ENCODE data around the gene PGAP3.
"Not testable (repeated sequence)": the region's sequence is repeated elsewhere in the genome, so short reads cannot be mapped to it uniquely, and the experiment has no call there.

The PGAP3 gene, protein sequence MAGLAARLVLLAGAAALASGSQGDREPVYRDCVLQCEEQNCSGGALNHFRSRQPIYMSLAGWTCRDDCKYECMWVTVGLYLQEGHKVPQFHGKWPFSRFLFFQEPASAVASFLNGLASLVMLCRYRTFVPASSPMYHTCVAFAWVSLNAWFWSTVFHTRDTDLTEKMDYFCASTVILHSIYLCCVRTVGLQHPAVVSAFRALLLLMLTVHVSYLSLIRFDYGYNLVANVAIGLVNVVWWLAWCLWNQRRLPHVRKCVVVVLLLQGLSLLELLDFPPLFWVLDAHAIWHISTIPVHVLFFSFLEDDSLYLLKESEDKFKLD

DNA sequence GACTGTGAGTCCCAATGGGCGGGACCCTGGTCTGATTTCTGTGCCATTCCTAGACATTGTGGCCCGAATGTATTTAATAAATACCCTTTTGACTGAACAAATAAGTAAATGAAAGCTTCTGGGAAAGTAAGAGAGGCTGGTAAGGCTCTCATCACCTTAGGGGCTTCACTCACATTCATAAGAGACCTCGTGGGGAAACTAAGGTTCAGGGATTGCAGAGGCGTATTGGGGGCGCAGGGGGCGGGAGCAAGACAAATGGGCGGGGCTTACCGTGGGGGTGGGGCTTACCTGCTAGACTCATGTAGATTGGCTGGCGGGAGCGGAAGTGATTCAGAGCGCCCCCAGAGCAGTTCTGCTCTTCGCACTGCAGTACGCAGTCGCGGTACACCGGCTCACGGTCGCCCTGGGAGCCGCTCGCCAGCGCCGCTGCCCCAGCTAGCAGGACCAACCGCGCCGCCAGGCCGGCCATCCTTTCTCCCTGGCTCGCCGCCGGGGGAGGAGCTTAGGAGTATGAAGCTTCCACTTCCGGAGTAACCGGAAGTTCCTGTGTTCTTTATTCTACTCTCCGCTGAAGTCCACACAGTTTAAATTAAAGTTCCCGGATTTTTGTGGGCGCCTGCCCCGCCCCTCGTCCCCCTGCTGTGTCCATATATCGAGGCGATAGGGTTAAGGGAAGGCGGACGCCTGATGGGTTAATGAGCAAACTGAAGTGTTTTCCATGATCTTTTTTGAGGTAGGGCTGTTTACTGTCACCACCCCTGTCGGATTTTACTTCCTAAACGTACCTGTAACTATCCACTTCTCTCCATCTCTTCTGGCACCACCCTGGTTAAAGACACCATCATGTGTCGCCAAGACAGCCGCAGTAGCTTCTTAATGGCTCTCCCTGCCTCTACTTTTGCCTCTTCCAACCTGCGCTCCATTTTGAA is at the start of gene PGAP3:
Gene PGAP3 (minus strand): TSS at position 512 of the 929 bp plus-strand sequence. CDS start 43 bp downstream, at position 469.
- in situ Hi-C loops (cut with MboI; ENCODE audit: low sequenced_read_pairs), result no loop called here

DNA sequence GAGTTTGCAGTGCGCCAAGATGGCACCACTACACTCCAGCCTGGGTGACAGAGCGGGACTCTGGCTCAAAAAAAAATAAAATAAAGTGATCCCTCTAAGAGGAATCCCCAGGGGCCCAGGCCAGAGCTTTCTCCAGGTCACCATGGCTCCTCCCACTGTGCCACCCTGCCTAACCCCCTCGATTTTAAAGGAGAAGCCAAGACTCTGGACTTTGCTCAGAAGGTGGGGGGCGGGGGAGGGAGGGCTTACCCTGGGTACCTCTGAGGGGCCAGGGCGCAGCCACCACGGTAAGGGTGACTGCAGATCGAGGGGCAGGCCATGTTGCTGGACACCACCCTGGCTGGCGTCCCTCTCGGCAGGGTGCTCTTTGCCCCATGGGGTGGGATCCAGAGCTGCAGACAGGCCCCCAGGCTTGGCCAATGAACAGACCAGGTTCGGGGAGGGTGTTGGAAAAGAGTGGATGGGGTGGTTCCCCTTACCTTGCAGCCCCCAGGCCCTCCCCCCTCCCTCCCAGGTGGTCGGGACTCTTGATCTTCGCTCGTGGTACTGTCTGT is 49.4 kb upstream of the PGAP3 start:
- in situ Hi-C loops (cut with MboI; ENCODE audit: low sequenced_read_pairs), result no loop called here

DNA sequence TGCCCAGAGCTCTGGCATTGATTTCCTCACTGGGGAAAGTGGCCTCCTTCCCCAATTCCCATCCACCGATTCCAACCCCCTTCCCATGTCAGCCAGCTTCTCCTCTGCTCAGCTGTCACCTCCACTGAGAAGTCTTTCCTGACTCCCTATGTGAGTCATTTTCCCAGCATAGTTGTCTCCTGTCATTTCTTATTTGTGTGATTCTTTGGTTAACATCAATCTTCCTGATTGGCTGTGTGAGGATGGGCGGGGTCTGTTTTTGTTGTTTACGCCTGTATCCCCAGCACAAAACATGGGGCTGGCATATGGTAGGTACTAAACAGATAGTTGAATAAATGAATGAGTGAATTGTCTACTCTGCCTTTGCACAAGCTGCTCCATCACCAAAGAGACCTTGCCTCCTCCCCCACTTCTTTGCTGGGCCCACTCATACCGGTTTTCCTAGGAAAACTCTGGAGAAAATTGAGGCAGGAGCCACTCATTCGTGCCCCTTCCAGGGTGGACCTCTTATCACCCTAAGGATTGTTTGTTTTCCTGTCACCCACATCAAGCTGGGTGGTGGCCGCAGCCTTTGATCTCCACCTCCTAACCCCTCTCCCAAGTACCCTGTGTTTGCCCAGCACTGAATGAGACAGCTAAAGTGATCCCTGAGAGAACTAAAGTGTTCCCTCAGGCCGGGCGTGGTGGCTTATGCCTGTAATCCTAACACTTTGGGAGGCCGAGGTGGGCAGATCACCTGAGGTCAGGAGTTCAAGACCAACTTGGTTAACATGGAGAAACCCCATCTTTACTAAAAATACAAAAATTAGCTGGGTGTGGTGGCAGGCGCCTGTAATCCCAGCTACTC is 48.7 kb upstream of the PGAP3 start:
- in situ Hi-C loops (cut with MboI; ENCODE audit: low sequenced_read_pairs), result no loop called here

DNA sequence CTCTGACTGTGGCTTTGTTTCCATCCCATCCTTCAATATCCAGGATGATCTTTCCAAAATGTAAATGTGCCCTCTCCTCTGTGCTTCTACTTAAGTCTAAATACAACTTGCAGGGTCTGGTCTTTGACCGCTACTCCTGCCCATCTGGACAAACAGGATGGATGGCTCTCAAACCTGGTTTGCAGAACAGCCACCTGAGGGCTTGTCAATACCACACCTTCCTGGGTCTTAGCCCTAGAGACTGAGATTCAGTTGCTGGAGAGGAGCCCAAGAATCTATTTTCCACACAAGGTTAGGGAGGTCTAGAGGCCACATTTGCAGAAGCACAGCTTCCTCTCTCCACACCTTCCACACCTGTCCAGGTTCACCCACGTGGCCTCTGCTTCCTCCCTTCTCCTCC is 48.0 kb upstream of the PGAP3 start:
- in situ Hi-C loops (cut with MboI; ENCODE audit: low sequenced_read_pairs), result no loop called here

DNA sequence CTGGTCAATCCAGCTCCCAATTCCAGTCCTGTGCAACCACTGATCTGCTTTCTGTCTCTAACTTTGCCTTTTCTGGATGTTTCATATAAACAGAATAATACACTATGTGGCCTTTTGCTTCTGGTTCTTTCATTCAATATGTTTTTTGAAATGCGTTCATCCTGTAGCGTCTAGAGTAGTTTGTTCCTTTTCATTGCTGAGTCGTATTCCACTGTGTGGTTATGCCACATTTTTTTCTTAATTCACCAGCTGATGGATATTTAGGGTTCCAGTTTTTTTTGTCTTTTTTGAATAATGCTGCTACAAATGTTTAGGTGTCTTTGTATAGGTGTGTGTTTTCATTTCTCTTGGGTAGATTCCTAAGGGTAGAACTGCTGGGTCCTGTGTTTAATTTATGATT is 44.7 kb upstream of the PGAP3 start:
- in situ Hi-C loops (cut with MboI; ENCODE audit: low sequenced_read_pairs), result no loop called here

DNA sequence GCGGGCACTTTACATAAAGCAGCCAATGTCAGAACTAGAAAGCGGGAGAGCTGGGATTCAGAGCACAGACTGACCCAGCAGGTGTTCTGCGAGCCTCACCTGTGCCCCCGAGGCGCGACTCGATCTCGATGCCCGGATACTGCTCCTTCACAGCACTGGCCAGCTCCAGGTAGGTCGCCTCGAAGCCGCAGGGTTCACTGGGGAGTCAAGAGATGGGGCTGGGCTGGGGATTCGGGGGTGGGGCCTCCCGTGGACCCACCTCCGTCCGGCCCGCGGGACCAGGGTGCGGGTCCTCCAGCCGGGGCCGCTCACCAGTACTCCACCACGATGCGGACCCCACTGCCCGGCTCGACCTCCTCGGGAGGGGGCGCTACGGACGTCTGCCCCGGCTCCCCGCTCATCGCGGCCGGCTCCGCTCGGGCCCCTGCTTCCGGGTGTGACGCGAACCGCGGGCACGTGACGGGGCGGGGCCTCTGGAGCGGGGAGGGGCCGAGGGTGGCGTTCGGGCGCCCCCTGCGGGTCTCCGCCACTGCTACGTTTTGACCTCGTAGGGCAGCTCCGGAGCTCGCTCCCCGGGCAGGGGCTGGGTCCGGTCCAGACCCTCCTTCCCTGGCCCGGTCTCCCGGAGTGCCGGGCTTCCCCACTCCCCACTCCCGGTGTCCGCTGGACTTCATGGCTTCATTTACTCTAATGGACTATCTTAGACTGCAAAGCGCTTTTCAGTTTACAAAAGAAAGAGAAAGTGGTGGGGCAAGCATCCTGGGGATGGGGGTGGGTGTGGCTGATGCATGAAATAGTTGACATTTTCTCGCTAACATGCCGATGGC is 42.5 kb upstream of the PGAP3 start, which contains the start of gene MIEN1:
Gene MIEN1 (minus strand): TSS at position 438 of the 827 bp plus-strand sequence. CDS start 37 bp downstream, at position 401.
- in situ Hi-C loops (cut with MboI; ENCODE audit: low sequenced_read_pairs), result no loop called here

DNA sequence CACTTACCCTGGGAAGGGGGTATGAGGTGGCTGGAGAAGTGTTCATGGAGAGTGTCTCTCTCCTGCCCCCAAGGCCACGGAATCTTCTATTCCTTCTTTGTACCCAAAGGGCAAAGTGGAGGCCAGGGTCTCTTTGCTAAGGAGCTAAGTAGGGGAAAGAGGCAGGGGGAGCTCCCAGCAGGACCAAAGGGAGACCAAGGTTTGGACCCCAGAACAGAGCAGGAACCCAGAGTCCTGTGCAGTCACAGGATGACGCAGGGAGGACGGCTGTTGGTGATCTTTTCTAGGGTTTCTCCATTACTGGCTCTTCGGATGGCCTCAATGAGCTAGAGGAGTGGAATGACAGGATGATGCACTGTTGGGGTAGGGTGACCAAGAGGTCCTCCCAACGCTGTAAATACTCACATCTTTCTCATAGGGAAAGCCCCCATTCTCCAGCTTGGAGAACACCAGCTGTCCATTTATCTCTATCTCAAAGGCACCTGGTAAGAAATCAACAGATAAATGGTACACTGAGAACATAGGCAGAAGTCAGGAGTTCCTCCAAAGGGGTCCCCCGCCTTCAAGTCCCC is 41.5 kb upstream of the PGAP3 start:
- in situ Hi-C loops (cut with MboI; ENCODE audit: low sequenced_read_pairs), result no loop called here

DNA sequence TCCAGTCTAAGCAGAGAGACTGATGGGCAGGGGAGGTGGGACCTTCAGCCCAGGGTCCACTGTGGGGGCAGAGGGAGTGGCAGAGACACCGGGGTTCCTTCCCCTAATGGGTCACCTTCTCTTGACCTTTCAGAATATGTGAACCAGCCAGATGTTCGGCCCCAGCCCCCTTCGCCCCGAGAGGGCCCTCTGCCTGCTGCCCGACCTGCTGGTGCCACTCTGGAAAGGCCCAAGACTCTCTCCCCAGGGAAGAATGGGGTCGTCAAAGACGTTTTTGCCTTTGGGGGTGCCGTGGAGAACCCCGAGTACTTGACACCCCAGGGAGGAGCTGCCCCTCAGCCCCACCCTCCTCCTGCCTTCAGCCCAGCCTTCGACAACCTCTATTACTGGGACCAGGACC is 39.7 kb upstream of the PGAP3 start:
- in situ Hi-C loops (cut with MboI; ENCODE audit: low sequenced_read_pairs), result no loop called here

DNA sequence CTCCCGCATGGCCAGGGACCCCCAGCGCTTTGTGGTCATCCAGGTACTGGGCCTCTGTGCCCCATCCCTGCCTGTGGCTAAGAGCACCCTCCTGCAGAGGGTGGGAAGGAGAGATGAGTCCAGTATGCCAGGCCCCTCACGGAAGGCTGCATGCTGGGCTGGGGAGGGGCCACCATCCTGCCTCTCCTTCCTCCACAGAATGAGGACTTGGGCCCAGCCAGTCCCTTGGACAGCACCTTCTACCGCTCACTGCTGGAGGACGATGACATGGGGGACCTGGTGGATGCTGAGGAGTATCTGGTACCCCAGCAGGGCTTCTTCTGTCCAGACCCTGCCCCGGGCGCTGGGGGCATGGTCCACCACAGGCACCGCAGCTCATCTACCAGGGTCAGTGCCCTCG is 38.8 kb upstream of the PGAP3 start:
- in situ Hi-C loops (cut with MboI; ENCODE audit: low sequenced_read_pairs), result no loop called here

DNA sequence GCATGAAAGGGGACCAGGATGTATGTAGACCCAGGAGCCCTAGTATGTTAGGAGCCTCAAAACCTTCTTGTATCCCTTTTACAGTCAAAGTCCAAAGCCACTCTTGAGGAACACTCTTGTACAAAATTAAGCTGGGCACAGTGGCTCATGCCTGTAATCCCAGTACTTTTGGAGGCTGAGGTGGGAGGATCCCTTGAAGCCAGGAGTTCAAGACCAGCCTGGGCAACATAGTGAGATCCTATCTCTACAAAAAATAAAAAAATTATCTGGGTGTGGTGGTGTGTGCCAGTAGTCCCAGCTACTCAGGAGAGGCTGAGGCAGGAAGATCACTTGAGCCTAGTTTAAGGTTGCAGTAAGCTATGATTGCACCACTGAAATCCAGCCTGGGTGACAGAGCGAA is 38.1 kb upstream of the PGAP3 start:
- in situ Hi-C loops (cut with MboI; ENCODE audit: low sequenced_read_pairs), result not testable (repeated sequence)

DNA sequence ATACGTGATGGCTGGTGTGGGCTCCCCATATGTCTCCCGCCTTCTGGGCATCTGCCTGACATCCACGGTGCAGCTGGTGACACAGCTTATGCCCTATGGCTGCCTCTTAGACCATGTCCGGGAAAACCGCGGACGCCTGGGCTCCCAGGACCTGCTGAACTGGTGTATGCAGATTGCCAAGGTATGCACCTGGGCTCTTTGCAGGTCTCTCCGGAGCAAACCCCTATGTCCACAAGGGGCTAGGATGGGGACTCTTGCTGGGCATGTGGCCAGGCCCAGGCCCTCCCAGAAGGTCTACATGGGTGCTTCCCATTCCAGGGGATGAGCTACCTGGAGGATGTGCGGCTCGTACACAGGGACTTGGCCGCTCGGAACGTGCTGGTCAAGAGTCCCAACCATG is 36.9 kb upstream of the PGAP3 start:
- in situ Hi-C loops (cut with MboI; ENCODE audit: low sequenced_read_pairs), result no loop called here

DNA sequence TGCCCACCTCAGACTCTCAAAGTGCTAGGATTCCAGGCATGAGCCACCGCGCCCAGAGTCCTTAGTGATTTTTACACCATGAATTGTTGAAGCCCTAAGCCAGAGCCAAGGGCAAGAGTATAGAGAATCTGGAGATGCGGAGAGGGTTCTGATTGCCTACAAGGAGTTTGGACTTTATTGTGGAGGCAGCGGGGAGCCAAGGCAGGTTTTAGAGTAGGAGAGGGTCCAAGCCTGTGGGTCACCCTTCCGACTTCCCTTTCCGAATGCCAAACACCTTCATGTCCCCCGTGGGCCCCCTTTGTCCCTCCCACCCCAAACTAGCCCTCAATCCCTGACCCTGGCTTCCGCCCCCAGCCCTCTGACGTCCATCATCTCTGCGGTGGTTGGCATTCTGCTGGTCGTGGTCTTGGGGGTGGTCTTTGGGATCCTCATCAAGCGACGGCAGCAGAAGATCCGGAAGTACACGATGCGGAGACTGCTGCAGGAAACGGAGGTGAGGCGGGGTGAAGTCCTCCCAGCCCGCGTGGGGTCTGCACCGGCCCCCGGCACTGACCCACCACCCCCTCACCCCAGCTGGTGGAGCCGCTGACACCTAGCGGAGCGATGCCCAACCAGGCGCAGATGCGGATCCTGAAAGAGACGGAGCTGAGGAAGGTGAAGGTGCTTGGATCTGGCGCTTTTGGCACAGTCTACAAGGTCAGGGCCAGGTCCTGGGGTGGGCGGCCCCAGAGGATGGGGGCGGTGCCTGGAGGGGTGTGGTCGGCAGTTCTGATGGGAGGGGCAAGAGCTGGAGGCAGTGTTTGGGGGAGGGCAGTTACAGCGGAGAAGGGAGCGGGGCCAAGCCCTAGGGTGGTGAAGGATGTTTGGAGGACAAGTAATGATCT is 35.4 kb upstream of the PGAP3 start:
- in situ Hi-C loops (cut with MboI; ENCODE audit: low sequenced_read_pairs), result no loop called here

DNA sequence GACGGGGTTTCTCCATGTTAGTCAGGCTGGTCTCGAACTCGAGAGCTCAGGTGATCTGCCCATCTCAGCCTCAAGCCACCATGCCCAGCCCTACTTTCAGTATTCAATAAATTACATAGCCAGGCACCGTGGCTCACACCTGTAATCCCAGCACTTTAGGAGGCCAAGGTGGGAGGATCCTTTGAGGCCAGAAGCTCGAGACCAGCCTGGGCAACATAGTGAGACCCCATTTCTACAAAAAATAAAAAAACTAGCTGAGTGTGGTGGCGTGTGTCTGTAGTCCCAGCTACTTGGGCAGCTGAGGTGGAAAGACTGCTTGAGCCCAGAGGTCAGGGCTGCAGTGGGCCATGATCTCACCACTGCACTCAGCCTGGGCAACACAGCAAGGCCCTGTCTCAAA is 34.2 kb upstream of the PGAP3 start:
- in situ Hi-C loops (cut with MboI; ENCODE audit: low sequenced_read_pairs), result no loop called here

DNA sequence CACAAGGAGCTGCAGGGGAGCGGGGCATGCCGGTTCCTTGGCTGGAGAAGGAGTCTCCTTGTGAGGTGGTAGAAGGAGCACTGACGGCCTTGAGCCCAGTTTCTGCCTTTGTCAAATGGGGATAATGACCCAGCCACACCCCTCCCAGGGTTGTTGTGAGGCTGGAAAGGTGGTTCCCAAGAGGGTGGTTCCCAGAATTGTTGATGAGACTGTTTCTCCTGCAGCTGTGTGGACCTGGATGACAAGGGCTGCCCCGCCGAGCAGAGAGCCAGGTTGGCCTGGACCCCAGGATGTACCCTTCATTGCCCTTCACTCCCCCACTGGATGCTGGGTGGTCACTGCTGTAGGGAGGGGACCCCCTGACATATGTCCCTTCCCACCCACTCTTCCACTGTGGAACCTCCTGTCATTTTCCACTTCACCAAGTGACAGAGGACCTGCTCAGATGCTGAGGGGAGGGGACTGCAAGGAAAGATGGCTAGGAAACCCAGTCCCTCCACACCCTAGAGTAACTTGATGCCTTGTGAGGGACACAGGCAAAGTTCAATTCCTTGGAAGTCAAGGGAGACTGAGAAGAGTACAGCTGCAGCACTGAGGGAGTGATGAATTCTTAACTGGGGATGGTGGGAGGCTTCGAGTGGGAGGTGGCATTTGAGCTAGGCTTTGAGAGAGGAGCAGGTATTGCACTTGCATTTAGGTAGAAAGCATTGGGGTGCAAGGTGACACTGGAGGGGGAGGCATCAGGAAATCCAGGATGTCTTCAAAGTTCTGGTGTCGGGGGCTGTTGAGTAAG is 31.9 kb upstream of the PGAP3 start:
- in situ Hi-C loops (cut with MboI; ENCODE audit: low sequenced_read_pairs), result no loop called here

DNA sequence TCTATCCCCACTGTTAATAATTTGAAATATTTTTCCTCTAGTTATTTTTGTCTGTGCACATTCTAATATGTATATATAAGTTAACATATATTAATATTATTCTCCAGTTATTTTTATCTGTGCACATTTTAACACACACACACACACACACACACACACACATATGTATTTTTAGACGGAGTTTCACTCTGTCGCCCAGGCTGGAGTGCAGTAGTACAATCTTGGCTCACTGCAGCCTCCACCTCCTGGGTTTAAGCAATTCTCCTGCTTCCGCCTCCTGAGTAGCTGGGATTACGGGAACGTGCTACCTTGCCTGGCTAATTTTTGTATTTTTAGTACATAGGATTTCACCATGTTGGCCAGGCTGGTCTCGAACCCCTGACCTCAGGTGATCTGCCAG is 29.8 kb upstream of the PGAP3 start:
- in situ Hi-C loops (cut with MboI; ENCODE audit: low sequenced_read_pairs), result no loop called here

DNA sequence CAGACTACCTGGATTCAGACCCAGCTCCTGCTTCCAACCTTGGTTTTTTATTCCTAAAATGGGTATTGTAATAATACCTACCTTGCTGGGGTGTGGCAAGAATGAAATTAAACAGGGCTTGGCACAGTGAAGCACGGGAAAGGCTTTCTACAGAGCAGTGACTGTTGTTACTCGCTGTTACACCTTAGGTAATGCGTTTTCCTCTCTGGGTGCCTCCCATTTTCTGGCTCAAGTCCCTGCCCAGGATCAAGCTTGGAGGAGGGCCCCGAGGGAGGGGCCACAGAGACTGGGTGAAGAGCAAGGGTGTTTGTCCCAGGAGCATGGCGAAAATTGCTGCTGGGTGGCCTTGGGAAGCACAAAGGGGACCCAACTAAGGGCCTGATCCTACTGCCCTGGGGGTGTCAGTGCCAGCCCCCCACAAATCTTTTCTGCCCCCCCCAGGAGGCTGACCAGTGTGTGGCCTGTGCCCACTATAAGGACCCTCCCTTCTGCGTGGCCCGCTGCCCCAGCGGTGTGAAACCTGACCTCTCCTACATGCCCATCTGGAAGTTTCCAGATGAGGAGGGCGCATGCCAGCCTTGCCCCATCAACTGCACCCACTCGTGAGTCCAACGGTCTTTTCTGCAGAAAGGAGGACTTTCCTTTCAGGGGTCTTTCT is 29.2 kb upstream of the PGAP3 start:
- in situ Hi-C loops (cut with MboI; ENCODE audit: low sequenced_read_pairs), result no loop called here

DNA sequence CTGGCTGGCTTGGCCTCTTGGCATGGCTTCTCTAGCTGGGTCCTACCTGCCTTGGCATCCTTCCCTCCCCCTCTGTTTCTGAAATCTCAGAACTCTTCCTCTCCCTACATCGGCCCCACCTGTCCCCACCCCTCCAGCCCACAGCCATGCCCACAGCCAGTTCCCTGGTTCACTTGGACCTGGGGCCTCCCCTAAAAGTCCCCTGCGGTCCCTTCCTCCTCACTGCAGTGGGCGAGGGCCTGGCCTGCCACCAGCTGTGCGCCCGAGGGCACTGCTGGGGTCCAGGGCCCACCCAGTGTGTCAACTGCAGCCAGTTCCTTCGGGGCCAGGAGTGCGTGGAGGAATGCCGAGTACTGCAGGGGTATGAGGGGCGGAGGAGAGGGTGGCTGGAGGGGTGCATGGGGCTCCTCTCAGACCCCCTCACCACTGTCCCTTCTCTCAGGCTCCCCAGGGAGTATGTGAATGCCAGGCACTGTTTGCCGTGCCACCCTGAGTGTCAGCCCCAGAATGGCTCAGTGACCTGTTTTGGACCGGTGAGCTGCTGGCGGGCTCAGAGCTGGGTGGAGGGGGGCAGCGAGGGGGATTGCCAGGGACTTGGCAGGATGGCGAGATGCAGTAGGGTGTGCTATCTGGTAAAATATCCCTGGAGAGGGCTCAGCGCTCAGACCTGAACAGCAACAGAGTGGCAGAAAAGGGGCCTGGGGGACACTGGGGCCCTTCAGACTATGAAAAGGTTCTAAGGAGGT is 28.4 kb upstream of the PGAP3 start:
- in situ Hi-C loops (cut with MboI; ENCODE audit: low sequenced_read_pairs), result no loop called here
